H1 (cell line): ENCODE measurements around the gene LIPG.

Experiments
- POLR2A ChIP-seq, 2 experiments: IDR thresholded peaks; 1 replicate in 1 of 2; 2 replicates in 1 of 2; pipeline ENCODE4 v1.6.1; 2011; ENCODE audit warnings: low read depth in 2 of 2, low read length in 2 of 2, mild to moderate bottlenecking in 2 of 2; ENCODE audit errors: control extremely low read depth in 1 of 2
- SP1 ChIP-seq: IDR thresholded peaks from 2 replicates; pipeline ENCODE4 v1.6.1; 2011; ENCODE audit warnings: low read depth, low read length
- TF ChIP-seq, protein P1 (sequence below), 3 experiments: IDR thresholded peaks; 1 replicate in 2 of 3; 2 replicates in 1 of 3; pipeline versions ENCODE4 v1.5.1 to v1.6.1; 2011; ENCODE audit warnings: low read length in 3 of 3, mild to moderate bottlenecking in 3 of 3, inconsistent platforms in 2 of 3, low read depth in 1 of 3, moderate library complexity in 1 of 3; ENCODE audit not compliant: insufficient read depth in 1 of 3; ENCODE audit errors: control extremely low read depth in 1 of 3

DNA sequence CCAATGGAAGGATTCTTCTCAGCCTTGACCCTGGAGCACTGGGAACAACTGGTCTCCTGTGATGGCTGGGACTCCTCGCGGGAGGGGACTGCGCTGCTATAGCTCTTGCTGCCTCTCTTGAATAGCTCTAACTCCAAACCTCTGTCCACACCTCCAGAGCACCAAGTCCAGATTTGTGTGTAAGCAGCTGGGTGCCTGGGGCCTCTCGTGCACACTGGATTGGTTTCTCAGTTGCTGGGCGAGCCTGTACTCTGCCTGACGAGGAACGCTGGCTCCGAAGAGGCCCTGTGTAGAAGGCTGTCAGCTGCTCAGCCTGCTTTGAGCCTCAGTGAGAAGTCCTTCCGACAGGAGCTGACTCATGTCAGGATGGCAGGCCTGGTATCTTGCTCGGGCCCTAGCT is 28.8 kb downstream of the LIPG start:
- TF ChIP-seq, protein P1, sequence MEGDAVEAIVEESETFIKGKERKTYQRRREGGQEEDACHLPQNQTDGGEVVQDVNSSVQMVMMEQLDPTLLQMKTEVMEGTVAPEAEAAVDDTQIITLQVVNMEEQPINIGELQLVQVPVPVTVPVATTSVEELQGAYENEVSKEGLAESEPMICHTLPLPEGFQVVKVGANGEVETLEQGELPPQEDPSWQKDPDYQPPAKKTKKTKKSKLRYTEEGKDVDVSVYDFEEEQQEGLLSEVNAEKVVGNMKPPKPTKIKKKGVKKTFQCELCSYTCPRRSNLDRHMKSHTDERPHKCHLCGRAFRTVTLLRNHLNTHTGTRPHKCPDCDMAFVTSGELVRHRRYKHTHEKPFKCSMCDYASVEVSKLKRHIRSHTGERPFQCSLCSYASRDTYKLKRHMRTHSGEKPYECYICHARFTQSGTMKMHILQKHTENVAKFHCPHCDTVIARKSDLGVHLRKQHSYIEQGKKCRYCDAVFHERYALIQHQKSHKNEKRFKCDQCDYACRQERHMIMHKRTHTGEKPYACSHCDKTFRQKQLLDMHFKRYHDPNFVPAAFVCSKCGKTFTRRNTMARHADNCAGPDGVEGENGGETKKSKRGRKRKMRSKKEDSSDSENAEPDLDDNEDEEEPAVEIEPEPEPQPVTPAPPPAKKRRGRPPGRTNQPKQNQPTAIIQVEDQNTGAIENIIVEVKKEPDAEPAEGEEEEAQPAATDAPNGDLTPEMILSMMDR (IDR thresholded peaks at IDR 0.05; ENCODE audit: control extremely low read depth in 1 of 3, insufficient read depth in 1 of 3, low read depth in 1 of 3, low read length in 3 of 3), result no peak
- no peak for TF ChIP-seq SP1
- TF ChIP-seq POLR2A (IDR thresholded peaks at IDR 0.05; ENCODE audit: control extremely low read depth in 1 of 2, low read depth in 2 of 2, low read length in 2 of 2), result no peak
